HepG2 (cell line): ENCODE results near the gene DCLRE1B. TPM values are rescaled to one million over a fixed set of nuclear protein-coding genes. Genes with fewer than 3 reads are reported as not detected.

ENCODE experiments used
- ATF4 ChIP-seq, 2 experiments: fragments of 450-650 bp in 1 of 2; sonication (generic) in 1 of 2; formaldehyde crosslinking; IDR thresholded peaks; 2 replicates each; pipeline versions ENCODE4 v1.5.0 to v1.8.0; 2020 to 2022; ENCODE audit warnings: mild to moderate bottlenecking in 1 of 2, missing genetic modification reagents in 1 of 2
- BRF2 ChIP-seq: sonication (generic); formaldehyde crosslinking; IDR thresholded peaks from 2 replicates; pipeline ENCODE4 v1.8.1; 2022; ENCODE audit warnings: mild to moderate bottlenecking, missing genetic modification reagents
- IKZF4 ChIP-seq: sonication (generic); formaldehyde crosslinking; IDR thresholded peaks from 2 replicates; pipeline ENCODE4 v1.5.1; 2020; ENCODE audit warnings: borderline replicate concordance, mild to moderate bottlenecking, low read depth, missing genetic modification reagents; ENCODE audit errors: not compliant biosample characterization
- JUN ChIP-seq: sonication (generic); formaldehyde crosslinking; IDR thresholded peaks from 2 replicates; pipeline ENCODE4 v1.4.0; 2020; ENCODE audit warnings: mild to moderate bottlenecking, missing genetic modification reagents
- KAT2B ChIP-seq: fragments of 150-350 bp; IDR thresholded peaks from 2 replicates; pipeline ENCODE4 v1.6.1; 2014; ENCODE audit warnings: low read depth, low read length, borderline replicate concordance
- NCOA5 ChIP-seq: sonication (generic); formaldehyde crosslinking; IDR thresholded peaks from 2 replicates; pipeline ENCODE4 v1.4.0; 2020; ENCODE audit warnings: missing genetic modification reagents
- RFX1 ChIP-seq: fragments of 450-650 bp; IDR thresholded peaks from 2 replicates; pipeline ENCODE4 v1.6.1; 2017
- SIN3A ChIP-seq: IDR thresholded peaks from 2 replicates; pipeline ENCODE4 v1.6.1; 2011; ENCODE audit warnings: low read depth, mild to moderate bottlenecking, control low read depth, low read length, borderline replicate concordance
- SKIL ChIP-seq: sonication (generic); formaldehyde crosslinking; IDR thresholded peaks from 2 replicates; pipeline ENCODE4 v1.8.0; 2022; ENCODE audit warnings: missing genetic modification reagents, mild to moderate bottlenecking, moderate library complexity, borderline replicate concordance
- TAF15 ChIP-seq: fragments of 200-400 bp; formaldehyde crosslinking; IDR thresholded peaks from one replicate; pipeline ENCODE4 v1.6.1; 2018; ENCODE audit warnings: mild to moderate bottlenecking, low read depth, low read length; ENCODE audit not compliant: poor library complexity, severe bottlenecking
- ZBED4 ChIP-seq: sonication (generic); formaldehyde crosslinking; IDR thresholded peaks from 2 replicates; pipeline ENCODE4 v1.4.0; 2020; ENCODE audit warnings: missing genetic modification reagents, borderline replicate concordance
- ZFP62 ChIP-seq: sonication (generic); formaldehyde crosslinking; IDR thresholded peaks from 2 replicates; pipeline ENCODE4 v1.4.0; 2020; ENCODE audit warnings: missing genetic modification reagents
- ZNF160 ChIP-seq: sonication (generic); formaldehyde crosslinking; IDR thresholded peaks from 2 replicates; pipeline ENCODE4 v1.8.0; 2022; ENCODE audit warnings: mild to moderate bottlenecking, inconsistent platforms, missing genetic modification reagents
- ZNF17 ChIP-seq: sonication (generic); formaldehyde crosslinking; IDR thresholded peaks from 2 replicates; pipeline ENCODE4 v1.5.0; 2020; ENCODE audit warnings: mild to moderate bottlenecking, missing genetic modification reagents
- ZNF441 ChIP-seq: sonication (generic); formaldehyde crosslinking; IDR thresholded peaks from 2 replicates; pipeline ENCODE4 v1.7.0; 2021; ENCODE audit warnings: missing genetic modification reagents, borderline replicate concordance
- ZNF670 ChIP-seq: sonication (generic); formaldehyde crosslinking; IDR thresholded peaks from 2 replicates; pipeline ENCODE4 v1.8.0; 2022; ENCODE audit warnings: mild to moderate bottlenecking, missing genetic modification reagents, borderline replicate concordance
- ZNF788 ChIP-seq: sonication (generic); formaldehyde crosslinking; IDR thresholded peaks from 2 replicates; pipeline ENCODE4 v1.5.0; 2020; ENCODE audit warnings: mild to moderate bottlenecking, missing genetic modification reagents, borderline replicate concordance
- ZNF816 ChIP-seq: sonication (generic); formaldehyde crosslinking; IDR thresholded peaks from 2 replicates; pipeline ENCODE4 v1.8.0; 2022; ENCODE audit warnings: missing genetic modification reagents, mild to moderate bottlenecking, borderline replicate concordance
- polyA plus RNA-seq, 8 experiments: library from polyadenylated mRNA; depleted of rRNA in 3 of 8; stranded (reverse) in 7 of 8; unstranded in 1 of 8; fragments of >200 nt; fragmentation: Illumina TruSeq in 4 of 8; extraction: Trizol in 4 of 8; gene quantifications; 2 replicates each; pipeline versions ENCODE4 v1.2.1 to v1.2.3, GENCODE V29; 2011 to 2016; ENCODE audit warnings: low read depth in 4 of 8, missing spikeins in 1 of 8, mixed read lengths in 1 of 8; ENCODE audit not compliant: insufficient read depth in 1 of 8
- total RNA-seq, 5 experiments: library from RNA; depleted of rRNA; stranded (reverse); fragments of >200 nt; fragmentation: Illumina TruSeq; extraction: Trizol; gene quantifications; 2 replicates each; pipeline ENCODE4 v1.2.3, GENCODE V29; 2016; ENCODE audit warnings: low read depth in 1 of 5

The DCLRE1B gene
- total and polyA plus RNA-seq, 2 of the 13 experiments (the other 11 are each of a cell fraction or from before 2014, with no cell fraction given), result 2.7 to 8.0 TPM

- peak; percentile 48; the same call in 1 of the 2 replicates for TF ChIP-seq SKIL
- TF ChIP-seq ZBED4 (CRISPR knock-in tag), result no peak
- no peak for TF ChIP-seq KAT2B
- TF ChIP-seq JUN (CRISPR knock-in tag), result no peak
- no peak for TF ChIP-seq IKZF4 (CRISPR knock-in tag)
- TF ChIP-seq ZNF788 (CRISPR knock-in tag), result peak; percentile 76; the same call in 1 of the 2 replicates
- TF ChIP-seq RFX1, result no peak
- peak; percentile 99 for TF ChIP-seq ZNF441 (CRISPR knock-in tag)
- no peak for TF ChIP-seq NCOA5 (CRISPR knock-in tag)
- 0 out of 2 replicates have a peak, but pooled peaks have one; percentile 68 for TF ChIP-seq ZNF670 (CRISPR knock-in tag)
- no peak for TF ChIP-seq ZFP62 (CRISPR knock-in tag)
- TF ChIP-seq ATF4 (CRISPR knock-in tag; IDR thresholded peaks at IDR 0.05), result peak in 1 of 2 experiments; percentile 63; a peak in 2 of 4 replicates
- peak; percentile 96 for TF ChIP-seq SIN3A
- TF ChIP-seq TAF15, result peak; percentile 37
- TF ChIP-seq ZNF17 (CRISPR knock-in tag), result no peak
- TF ChIP-seq ZNF816 (CRISPR knock-in tag), result 0 out of 2 replicates have a peak, but pooled peaks have one; percentile 29
- TF ChIP-seq ZNF160 (CRISPR knock-in tag), result no peak; the same call in 1 of the 2 replicates
- TF ChIP-seq BRF2 (CRISPR knock-in tag), result no peak; the same call in 1 of the 2 replicates
Measured at GRCh38 chr1:113904674-113905434, at the start of gene DCLRE1B, which contains the start of gene AP4B1 (continued).
